Measurements from ENCODE around the gene MAGI2.

The MAGI2 gene

GRCh38 chr7:78033410-78033809 is 1420.1 kb downstream of the MAGI2 start:
- H3K4me3 ChIP-seq (replicated peaks; ENCODE audit: low read depth, low read length): no peak overlapping the region
- DNase-seq (ENCODE audit: extremely low read depth, low read depth): no peak
- no peak for TF ChIP-seq CTCF (IDR thresholded peaks at IDR 0.05; ENCODE audit: low read depth, low read length, missing control alignments)

DNA sequence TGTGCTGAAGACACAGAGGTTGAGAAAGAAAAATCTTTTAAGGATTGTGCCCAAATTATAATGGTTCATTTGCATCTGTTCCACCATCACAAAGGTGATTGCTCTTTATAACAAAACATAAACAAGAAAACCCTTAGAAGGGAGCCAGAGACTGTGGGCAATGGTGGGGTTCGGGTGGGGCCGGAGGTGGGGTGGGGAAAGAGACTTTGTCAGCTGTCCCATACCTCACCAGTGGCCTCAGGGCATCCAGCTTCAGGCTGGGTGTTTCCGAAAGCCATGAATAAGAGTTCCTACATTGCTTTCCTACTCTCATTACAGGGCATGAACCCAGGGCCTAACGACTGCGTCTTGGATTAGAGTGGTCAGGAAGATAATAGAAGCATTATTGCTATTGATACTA is 1427.0 kb downstream of the MAGI2 start:
- no peak overlapping the region for H3K4me3 ChIP-seq (replicated peaks; ENCODE audit: low read depth, low read length)
- no peak for DNase-seq (ENCODE audit: extremely low read depth, low read depth)
- TF ChIP-seq CTCF (IDR thresholded peaks at IDR 0.05; ENCODE audit: low read depth, low read length, missing control alignments): no peak

GRCh38 chr7:78024591-78024990 is 1428.9 kb downstream of the MAGI2 start:
- no peak overlapping the region for H3K4me3 ChIP-seq (replicated peaks; ENCODE audit: low read depth, low read length)
- no peak for DNase-seq (ENCODE audit: extremely low read depth, low read depth)
- TF ChIP-seq CTCF (IDR thresholded peaks at IDR 0.05; ENCODE audit: low read depth, low read length, missing control alignments): no peak

GRCh38 chr7:78023191-78023590 is 1430.3 kb downstream of the MAGI2 start:
- TF ChIP-seq CTCF (IDR thresholded peaks at IDR 0.05; ENCODE audit: low read depth, low read length, missing control alignments): no peak
- DNase-seq (ENCODE audit: extremely low read depth, low read depth): no peak
- H3K4me3 ChIP-seq (replicated peaks; ENCODE audit: low read depth, low read length): no peak overlapping the region

GRCh38 chr7:78022165-78022564 is 1431.3 kb downstream of the MAGI2 start:
- no peak for DNase-seq (ENCODE audit: extremely low read depth, low read depth)
- no peak for TF ChIP-seq CTCF (IDR thresholded peaks at IDR 0.05; ENCODE audit: low read depth, low read length, missing control alignments)
- H3K4me3 ChIP-seq (replicated peaks; ENCODE audit: low read depth, low read length): no peak overlapping the region

DNA sequence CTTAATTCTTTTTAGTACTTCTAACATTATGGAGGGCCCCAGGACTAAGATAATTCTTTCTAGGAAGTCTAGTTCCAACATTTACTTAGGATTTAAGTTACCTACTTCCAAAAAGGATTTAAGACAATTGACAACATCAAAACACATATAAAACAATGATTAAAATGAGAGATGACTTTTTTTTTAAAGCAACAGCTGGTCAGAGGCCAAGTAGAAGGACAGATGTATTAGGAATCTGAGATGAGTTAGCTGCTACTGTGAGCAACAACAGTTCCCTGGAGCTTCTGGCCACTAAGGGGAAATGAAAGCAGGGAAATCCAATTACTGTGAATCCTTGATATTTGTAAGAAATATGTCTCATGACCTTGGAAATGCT is 1432.6 kb downstream of the MAGI2 start:
- no peak overlapping the region for H3K4me3 ChIP-seq (replicated peaks; ENCODE audit: low read depth, low read length)
- no peak for TF ChIP-seq CTCF (IDR thresholded peaks at IDR 0.05; ENCODE audit: low read depth, low read length, missing control alignments)
- DNase-seq (ENCODE audit: extremely low read depth, low read depth): no peak

GRCh38 chr7:78020136-78020873 is 1433.2 kb downstream of the MAGI2 start:
- H3K4me3 ChIP-seq (replicated peaks; ENCODE audit: low read depth, low read length): peak overlapping the region; percentile 44
- DNase-seq (ENCODE audit: extremely low read depth, low read depth): peak; percentile 70
- TF ChIP-seq CTCF (IDR thresholded peaks at IDR 0.05; ENCODE audit: low read depth, low read length, missing control alignments): peak; percentile 53

Data from HFF-Myc (cell line).